ENCODE results near the gene SLC7A7.
"Not testable (repeated sequence)": the region's sequence is repeated elsewhere in the genome, so short reads cannot be mapped to it uniquely, and the experiment has no call there.

SLC7A7 gene

DNA sequence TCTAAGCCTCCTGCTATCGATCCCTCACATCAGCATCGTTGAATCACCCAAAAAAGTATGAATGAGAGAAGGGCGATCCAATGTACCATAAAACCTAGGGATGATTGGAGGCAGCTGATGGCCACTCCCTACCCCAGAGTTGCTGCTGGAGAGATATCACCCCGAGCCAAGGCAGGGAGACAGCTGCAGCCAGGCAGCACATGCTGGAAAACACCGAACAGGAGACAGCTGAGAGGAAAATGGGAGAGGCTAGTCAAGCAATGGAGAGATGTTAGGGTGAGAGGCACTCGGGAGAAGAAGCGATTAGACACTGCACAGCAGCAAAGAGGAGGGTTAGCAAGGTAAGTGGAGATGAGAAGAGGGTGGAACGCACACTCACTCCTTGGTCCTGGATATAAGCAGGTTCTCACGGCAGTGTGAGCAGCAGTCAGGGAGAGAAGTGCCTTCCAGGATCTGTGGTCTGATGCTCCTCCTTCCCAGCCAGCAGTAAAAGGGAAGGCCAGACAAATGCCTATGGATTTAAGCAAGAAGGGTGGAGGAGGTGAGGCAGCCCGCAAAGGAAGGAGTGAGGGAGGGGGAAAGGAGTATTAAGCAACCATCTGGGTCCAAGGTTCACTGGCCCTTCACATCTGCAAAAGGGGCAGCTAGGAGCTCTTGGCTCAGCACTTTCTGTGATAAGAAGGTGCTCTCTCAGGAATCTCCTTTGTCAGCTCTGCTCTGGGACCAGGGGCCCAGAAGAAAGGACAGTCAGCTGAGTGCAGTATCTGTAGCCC is at the start of gene SLC7A7:
TSS of gene SLC7A7 (minus strand) at position 495 of the 773 bp plus-strand sequence. CDS start 2,037 bp downstream, outside the sequence.
- DNase-seq: no peak

DNA sequence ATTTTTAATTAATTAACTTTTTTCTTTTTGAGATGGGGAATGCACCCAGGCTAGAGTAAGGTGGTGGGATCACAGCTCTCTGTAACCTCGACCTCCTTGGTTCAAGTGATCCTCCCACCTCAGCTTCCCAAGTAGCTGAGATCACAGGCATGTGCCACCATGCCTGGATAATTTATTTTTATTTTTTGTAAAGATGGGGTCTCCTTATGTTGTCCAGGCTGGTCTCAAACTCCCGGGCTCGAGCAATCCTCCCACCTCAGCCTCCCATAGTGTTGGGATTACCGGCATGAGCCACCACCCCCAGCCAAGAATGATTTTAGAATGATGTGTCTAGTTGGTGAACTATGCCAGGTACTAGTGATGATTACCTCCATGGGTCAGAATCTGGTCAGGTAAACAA is 49.7 kb upstream of the SLC7A7 start:
- no peak for DNase-seq

GRCh38 chr14:22861651-22862050 is 46.4 kb upstream of the SLC7A7 start:
- no peak for DNase-seq

- DNase-seq: not testable (repeated sequence)
Observed at GRCh38 chr14:22860377-22860776, 45.1 kb upstream of the SLC7A7 start.

DNA sequence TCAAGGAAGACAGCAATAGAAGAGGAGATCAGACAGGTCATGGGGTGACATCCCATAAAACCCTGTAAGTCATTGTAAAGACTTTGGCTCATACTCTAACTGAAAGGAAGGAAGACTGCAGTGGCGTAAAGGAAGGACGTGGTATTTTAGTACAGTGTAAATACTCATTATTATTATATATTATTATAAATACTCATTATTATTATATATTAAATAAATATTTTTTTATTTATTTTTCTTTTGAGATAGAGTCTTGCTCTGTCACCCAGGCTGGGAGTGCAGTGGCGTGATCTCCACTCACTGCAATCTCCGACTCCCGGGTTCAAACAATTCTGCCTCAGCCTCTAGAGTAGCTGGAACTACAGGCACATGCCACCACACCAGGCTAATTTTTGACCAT is 41.2 kb upstream of the SLC7A7 start:
- no peak for DNase-seq

DNA sequence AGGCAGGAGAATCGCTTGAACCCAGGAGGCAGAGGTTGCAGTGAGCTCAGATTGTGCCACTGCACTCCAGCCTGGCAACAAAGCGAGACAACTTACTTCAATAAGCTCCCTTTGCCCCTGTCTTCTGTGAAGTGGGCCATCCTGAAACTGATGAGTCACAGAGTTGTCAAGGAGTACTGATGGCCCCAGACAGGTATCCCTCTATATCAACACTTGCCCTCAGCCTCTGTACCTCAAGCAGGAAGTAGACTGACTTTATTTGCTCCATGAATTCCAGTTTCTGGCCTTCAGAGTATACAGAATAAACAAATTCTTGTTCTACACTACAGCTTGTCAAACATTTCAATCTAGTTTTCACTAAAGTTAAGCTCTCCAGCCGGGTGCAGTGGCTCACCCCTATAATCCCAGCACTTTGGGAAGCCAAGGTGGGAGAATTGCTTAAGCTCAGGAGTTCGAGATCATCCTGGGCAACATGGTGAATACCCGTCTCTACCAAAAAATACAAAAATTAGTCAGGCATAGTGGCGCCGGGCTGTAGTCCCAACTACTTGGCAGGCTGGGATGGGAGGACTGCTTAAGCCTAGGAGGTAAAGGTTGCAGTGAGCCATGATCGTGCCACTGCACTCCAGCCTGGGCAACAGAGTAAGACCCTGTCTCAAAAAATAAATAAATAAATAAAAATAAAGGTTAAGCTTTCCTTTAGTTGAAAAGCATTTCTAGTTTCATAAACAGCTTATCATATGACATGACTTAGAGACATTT is 39.9 kb upstream of the SLC7A7 start:
- DNase-seq: no peak

GRCh38 chr14:22854296-22854695 is 39.1 kb upstream of the SLC7A7 start:
- not testable (repeated sequence) for DNase-seq

DNA sequence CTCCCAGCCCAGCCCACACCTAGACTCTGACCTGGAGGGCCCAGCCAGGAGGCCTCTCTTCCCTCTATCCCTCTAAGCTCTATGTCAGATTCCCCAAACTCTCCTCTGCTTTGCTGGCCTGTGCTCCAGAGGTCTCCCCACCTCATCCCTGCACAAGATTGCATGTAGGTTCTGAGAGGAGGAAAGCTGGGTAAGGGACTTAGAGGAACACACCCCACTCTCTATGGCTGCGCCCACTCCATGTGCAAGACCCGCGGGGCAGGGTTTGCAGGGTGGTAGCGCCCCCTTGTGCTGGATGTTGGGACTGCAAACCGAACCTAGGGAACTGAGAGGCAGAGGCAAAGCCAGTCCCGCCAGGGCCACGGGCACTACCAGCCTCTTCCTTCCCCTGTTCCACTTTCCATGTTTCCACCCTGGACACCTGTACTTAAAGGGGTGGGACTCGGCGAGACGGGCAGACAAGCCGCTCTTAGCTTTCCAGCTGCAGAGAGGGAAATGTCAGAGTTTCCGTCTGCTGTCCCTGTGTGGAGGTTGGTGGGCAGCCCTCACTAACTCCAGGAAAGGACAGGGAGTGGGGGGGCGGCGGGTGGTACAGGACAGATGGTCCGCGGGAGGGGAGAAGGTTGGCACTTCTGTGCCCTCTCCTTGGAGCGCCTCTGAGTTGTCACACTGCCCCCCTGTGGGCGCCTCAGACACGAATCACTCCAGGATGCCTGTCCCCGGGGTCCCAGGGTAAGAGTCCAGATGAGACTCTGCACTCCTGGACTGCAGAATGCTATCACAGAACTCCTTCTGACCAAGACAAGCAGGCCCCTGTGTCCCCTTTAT is 37.9 kb upstream of the SLC7A7 start:
- peak; percentile 84 for DNase-seq

GRCh38 chr14:22852599-22852939 is 37.3 kb upstream of the SLC7A7 start:
- no peak for DNase-seq

DNA sequence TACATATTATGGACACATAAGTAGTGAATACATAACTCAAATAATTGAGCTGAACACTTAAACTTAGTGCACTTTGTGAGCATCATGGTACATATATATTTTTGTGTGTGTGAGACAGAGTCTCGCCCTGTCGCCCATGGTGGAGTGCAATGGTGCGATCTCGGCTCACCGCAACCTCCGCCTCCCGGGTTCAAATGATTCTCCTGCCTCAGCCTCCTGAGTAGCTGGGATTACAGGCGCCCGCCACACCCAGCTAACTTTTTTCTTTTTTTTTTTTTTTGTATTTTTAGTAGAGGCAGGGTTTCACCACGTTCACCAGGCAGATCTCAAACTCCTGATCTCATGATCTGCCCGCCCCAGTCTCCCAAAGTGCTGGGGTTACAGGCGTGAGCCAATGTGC is 36.9 kb upstream of the SLC7A7 start:
- DNase-seq: not testable (repeated sequence)

DNA sequence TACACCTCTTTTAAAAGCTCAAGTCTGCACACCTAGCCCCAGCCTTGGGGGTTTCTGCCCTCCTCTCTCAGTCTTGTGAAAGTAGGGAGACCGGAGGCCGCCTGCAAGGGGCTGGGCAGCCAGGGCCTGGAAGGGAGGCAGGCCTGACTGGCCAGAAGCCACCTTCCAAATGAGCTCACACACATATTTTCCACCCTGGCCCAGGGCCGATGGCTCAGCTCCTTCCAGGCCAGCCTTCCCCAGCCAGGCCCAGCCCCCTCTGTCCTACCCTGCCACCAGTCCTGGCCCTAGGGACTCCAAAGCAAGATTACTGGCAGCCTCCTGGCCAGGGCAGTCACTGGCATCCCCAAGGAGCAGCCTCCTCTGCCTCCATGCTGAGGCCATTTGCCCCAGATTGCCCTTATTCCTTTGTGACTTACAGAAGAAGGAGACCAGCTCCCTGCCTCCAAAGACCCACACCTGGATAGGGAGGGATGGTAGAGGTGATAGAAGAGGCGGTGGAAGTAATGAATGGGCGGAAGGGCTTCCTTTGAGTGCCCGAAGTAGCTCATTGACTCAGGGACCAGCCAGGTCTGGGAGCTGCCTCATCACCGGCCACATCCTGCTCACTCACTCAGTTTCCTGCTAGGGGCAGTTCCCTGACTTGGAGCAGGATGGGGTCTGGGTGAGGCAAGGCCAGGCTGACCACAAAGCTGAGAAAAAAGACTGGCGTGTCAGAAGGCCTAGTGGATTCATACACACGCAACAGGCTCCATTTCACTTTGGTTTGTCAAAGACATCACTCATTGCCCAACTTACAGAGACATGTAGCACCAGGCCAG is 35.9 kb upstream of the SLC7A7 start:
- no peak for DNase-seq

DNA sequence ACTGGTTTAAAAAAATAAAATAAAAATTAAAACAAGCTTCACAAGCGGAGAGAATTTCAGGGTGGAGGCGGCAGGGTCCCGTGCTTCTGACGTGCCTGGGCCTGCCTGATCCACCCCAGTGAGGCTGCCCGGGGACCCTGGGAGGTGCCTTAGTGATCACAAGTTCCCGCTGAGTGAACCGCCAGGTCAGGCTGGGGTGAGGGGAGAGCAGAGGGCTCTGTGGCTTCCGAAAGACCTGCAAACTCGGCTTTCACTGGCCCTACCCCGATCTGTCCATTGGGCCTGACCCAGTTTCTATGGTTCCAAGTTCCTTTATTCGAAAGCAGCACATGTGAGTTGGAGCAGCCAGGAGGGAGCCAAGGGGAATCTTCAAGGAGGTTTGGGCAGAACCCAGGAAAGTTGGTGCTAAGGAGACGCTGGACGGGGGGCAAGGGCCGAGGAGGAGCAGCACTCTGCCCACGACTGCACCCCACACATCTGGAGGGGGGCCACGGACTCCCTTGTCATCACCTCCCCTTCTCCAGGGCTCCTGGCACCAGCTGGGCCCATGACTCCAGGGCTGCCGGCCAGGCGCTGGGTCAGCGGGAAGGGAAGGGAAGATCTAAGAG is 34.1 kb upstream of the SLC7A7 start:
- peak; percentile 40 for DNase-seq

GRCh38 chr14:22848351-22849164 is 33.3 kb upstream of the SLC7A7 start:
- peak; percentile 62 for DNase-seq

DNA sequence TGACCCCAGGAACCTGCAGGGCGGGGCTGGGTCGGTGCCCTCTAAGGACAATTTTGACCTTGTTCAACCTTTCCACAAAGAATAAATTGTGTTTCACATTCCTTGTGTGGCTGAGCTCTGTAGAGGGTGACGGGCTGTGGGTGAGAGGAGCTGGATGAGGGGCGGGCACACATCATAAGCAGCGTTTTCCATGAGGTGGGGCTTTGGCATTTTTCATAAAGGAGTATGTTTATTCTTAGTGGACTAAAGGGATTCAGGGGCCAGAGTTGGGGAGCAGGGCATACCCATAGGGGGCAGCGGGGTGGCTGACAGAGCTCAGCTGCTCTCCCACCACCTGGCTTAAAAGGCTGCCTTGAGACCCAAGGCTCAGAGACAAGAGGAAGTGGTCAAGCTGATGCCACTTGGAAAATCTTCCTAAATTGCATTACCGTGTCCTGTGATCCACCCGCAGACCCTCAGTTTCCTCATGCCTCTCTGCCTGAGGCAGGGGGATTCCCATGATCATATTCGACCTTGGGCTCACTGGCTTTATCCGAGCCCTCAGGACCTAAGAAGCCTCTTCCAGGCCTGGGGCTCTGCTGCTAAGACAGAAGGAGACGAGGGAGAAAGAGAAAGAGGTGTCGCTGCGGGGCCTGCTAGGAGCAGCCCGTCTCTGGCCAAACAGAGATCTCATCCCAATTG is 32.6 kb upstream of the SLC7A7 start:
- DNase-seq: no peak

- no peak for DNase-seq
Observed at GRCh38 chr14:22846811-22847307, 31.6 kb upstream of the SLC7A7 start.

DNA sequence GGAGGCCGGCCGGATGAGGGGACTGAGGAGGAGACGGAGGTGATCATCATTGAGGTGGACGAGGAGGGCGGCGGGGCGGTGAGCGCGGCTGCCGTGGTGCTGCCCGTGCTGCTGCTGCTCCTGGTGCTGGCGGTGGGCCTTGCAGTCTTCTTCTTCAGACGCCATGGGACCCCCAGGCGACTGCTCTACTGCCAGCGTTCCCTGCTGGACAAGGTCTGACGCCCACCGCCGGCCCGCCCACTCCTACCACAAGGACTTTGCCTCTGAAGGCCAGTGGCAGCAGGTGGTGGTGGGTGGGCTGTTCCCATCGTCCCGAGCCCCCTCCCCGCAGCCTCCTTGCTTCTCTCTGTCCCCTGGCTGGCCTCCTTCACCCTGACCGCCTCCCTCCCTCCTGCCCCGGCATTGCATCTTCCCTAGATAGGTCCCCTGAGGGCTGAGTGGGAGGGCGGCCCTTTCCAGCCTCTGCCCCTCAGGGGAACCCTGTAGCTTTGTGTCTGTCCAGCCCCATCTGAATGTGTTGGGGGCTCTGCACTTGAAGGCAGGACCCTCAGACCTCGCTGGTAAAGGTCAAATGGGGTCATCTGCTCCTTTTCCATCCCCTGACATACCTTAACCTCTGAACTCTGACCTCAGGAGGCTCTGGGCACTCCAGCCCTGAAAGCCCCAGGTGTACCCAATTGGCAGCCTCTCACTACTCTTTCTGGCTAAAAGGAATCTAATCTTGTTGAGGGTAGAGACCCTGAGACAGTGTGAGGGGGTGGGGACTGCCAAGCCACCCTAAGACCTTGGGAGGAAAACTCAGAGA is 30.8 kb upstream of the SLC7A7 start:
- no peak for DNase-seq

- no peak for DNase-seq
Observed at GRCh38 chr14:22845103-22845394, 29.8 kb upstream of the SLC7A7 start.

- DNase-seq: no peak
Observed at GRCh38 chr14:22844221-22845102, 29.2 kb upstream of the SLC7A7 start.
